Bronchial epithelial cell (primary cell): Measurements from ENCODE around the gene LRRC63. TPM values are rescaled to one million over a fixed set of nuclear protein-coding genes. Genes with fewer than 3 reads are reported as not detected.

ENCODE experiments used
- DNase-seq: peaks from one replicate; pipeline ENCODE4 v3.0.0-alpha.2; 2010; ENCODE audit warnings: low read depth
- FAIRE-seq: peaks from 2 replicates; lab custom pipeline; 2011; peaks lifted over from hg19 to GRCh38; lab: Jason Lieb, UNC
- H3K27me3 ChIP-seq: 2 replicates; pipeline ENCODE4 v1.5.1; 2011; ENCODE audit warnings: low read length; ENCODE audit not compliant: control insufficient read depth, insufficient read depth
- H3K36me3 ChIP-seq: 2 replicates; pipeline ENCODE4 v1.5.1; 2011; ENCODE audit warnings: low read length; ENCODE audit not compliant: control insufficient read depth, insufficient read depth
- H3K4me3 ChIP-seq: 2 replicates; pipeline ENCODE4 v1.5.1; 2011; ENCODE audit warnings: mild to moderate bottlenecking, low read depth, low read length, control low read depth
- total RNA-seq: library from RNA; depleted of rRNA; stranded (reverse); fragments of >200 nt; gene quantifications from 2 replicates; pipeline ENCODE4 v1.2.1, GENCODE V29; 2014
- TF ChIP-seq, protein P1 (sequence below): IDR thresholded peaks from 2 replicates; pipeline ENCODE4 v1.5.1; 2011; ENCODE audit warnings: mild to moderate bottlenecking, moderate library complexity, low read length, control low read depth, inconsistent platforms; ENCODE audit not compliant: insufficient read depth, severe bottlenecking

LRRC63 gene
- total RNA-seq, 1 donor from 2014 or later, result not detected

- TF ChIP-seq, protein P1, sequence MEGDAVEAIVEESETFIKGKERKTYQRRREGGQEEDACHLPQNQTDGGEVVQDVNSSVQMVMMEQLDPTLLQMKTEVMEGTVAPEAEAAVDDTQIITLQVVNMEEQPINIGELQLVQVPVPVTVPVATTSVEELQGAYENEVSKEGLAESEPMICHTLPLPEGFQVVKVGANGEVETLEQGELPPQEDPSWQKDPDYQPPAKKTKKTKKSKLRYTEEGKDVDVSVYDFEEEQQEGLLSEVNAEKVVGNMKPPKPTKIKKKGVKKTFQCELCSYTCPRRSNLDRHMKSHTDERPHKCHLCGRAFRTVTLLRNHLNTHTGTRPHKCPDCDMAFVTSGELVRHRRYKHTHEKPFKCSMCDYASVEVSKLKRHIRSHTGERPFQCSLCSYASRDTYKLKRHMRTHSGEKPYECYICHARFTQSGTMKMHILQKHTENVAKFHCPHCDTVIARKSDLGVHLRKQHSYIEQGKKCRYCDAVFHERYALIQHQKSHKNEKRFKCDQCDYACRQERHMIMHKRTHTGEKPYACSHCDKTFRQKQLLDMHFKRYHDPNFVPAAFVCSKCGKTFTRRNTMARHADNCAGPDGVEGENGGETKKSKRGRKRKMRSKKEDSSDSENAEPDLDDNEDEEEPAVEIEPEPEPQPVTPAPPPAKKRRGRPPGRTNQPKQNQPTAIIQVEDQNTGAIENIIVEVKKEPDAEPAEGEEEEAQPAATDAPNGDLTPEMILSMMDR, result no peak
- Histone ChIP-seq H3K27me3 (no peaks in the 10 kb centered on the region), H3K36me3 (no peaks in the 10 kb centered on the region), H3K4me3 (no peak overlapping the region)
- DNase-seq (no peak), FAIRE-seq (no peak)
Measured at GRCh38 chr13:46183018-46183946, 28.4 kb upstream of the LRRC63 start.

GRCh38 chr13:46184277-46184699, 27.4 kb upstream of the LRRC63 start:
- no peak for FAIRE-seq
- no peaks in the 10 kb centered on the region for H3K36me3 ChIP-seq
- TF ChIP-seq, protein P1, result peak; percentile 23
- no peak for DNase-seq
- H3K4me3 ChIP-seq, result no peak overlapping the region
- H3K27me3 ChIP-seq, result no peaks in the 10 kb centered on the region

DNA sequence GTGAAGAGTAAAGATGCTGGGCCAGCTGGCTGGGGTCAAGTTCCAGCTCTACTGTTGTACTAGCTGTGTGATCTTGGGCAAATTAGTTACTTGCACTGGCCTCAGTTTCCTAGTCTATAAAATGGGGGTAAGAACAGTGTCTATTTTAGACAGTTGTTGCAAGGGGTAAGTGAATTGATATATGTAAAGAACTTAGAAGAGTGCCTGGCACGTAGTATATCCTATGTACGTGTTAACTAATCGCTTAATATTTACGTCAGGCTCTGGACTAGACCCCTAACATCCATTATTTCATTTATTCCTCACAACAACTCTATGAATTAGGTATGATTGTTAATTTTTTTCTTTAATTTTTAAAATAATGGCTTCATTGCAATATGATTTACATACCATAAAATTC, 26.1 kb upstream of the LRRC63 start:
- H3K4me3 ChIP-seq, result no peak overlapping the region
- TF ChIP-seq, protein P1, result no peak
- FAIRE-seq (no peak), DNase-seq (no peak)
- no peaks in the 10 kb centered on the region for H3K36me3 ChIP-seq
- no peaks in the 10 kb centered on the region for H3K27me3 ChIP-seq

DNA sequence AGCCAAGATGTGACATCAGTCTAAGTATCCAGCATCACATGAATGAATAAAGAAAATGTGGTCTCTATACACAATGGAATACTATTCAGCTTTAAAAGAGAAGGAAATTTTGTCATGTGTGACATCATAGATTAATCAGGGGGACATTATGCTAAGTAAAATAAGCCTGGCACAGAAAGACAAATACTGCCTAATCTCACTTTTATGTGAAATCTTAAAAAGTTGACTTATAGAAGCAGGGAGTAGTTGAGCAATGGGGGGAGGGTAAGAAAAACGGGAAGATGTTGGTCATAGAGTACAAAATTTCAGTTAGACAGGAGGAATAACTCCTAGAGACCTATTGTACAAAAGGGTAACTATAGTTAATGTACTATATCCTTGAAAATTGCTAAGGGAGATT, 19.3 kb upstream of the LRRC63 start:
- TF ChIP-seq, protein P1, result no peak
- H3K4me3 ChIP-seq, result no peak overlapping the region
- no peaks in the 10 kb centered on the region for H3K27me3 ChIP-seq
- DNase-seq (no peak), FAIRE-seq (no peak)
- H3K36me3 ChIP-seq, result no peaks in the 10 kb centered on the region

DNA sequence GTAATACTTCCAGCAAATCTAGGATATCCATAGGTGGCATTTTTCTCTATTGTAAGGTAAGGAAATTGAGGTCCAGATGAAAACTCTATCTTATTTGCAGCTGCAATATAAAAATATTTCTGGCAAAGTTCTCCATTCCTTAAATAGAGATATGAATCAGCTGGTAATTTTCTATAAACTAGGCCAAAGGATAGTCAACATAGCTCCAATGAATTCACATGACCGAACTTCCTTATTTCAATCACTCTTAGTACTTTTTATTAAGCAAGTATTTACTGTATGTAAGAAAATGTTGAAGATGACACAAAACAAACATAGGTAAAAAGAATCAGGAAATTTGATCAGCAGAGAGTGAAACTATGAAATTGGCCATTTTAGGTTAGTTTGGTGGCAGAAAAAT, 16.7 kb upstream of the LRRC63 start:
- H3K27me3 ChIP-seq, result no peaks in the 10 kb centered on the region
- TF ChIP-seq, protein P1, result no peak
- FAIRE-seq, result no peak
- DNase-seq, result no peak
- no peak overlapping the region for H3K4me3 ChIP-seq
- H3K36me3 ChIP-seq, result no peaks in the 10 kb centered on the region
